GM12801 (cell line): ENCODE data around the gene RAB6B.

ENCODE experiments used
- CTCF ChIP-seq: IDR thresholded peaks from one replicate; pipeline ENCODE4 v1.5.1; 2011; ENCODE audit warnings: control low read depth; ENCODE audit not compliant: insufficient read length; ENCODE audit errors: extremely low read depth

The RAB6B gene

DNA sequence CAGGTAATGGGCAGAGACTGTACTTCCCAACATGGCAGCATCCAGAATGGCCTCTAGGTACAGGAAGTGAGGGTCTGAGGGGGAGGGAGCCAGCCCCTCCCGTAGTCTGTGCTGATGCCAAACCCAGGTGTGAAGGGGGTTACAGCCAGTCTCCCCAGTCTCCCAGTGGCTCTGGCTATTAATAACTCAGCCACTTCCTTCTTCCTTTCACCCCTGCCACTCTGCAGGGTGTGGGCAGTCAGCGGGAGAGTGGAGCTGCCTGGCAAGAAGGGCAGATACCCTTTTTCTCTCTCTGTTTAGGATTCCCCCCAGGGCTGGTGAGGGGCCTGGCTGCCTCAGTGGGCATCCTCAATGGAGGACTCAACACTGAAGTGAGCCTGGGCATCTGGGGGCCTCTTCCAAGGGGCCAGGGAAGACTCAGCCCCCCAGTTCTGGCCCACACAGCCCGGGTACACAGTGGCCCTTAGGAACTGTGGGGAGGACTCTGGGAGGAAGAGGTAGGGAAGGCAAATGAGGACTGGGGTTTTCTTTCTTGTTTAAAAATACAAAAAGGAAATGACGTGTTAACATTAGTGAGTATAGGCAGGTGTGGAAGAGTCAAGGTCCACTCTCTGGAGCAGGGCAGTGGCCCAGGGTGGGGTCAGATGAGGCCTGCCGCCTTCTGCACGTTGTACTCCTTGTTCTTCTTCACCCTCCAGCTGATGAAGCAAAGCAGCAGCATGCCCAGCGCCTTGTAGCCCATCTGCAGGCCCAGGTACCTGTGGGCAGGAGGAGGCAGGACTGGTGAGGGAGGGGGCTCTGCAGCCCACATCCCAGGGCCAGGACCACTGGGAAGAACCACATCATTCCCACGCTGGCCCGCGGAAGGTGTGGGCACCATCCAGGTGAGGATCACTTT, 38.6 kb upstream of the RAB6B start:
- TF ChIP-seq CTCF = no peak

DNA sequence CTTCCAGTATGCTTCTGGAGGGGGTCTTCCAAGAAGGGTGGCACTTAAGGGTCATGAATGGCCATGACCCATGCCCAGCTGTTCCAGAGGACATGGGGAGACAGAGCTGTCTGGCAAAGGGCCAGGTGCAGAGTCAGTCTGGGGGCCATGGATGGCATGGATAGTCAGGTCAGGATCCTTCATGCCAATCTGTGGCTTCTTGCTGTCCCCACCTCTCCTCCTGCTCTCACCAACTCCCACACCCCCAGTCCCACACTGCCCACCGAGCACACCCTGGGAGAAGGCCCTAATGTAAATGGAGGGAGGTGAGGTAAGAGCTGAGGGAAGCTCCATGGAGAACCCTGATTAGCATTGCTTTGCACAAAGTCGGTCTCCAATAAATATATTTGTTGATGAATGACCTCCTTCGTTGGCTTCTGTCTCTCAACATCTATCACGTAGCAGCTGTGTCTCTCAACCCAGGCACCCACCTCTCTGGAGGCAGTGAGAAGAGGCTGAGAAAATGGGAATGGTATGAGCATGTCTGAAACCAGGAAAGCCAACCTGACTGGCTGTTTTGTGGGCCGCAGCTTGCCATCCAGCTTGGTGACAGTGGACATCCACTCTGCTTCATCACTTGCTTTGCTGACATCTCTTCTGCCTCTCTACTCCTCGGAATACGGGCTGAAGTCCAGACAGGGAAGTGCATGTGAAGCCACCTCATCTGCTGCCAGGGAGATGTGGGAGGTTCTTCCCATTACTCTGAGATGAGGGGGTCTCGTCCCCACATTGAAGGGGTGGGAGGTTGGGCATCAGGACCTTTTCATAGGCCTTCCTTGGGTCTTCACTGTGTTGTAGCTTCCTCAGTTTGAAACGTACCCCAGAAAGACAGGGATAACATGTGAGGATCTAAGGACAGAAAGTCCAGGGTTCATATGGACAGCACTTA, 37.7 kb upstream of the RAB6B start:
- TF ChIP-seq CTCF = no peak

- no peak for TF ChIP-seq CTCF
These were observed 36.3 kb upstream of the RAB6B start for GRCh38 chr3:133932009-133932408.

GRCh38 chr3:133931084-133931483, 35.4 kb upstream of the RAB6B start:
- TF ChIP-seq CTCF = no peak

- TF ChIP-seq CTCF = no peak
These were observed 34.8 kb upstream of the RAB6B start for GRCh38 chr3:133930341-133930933.

DNA sequence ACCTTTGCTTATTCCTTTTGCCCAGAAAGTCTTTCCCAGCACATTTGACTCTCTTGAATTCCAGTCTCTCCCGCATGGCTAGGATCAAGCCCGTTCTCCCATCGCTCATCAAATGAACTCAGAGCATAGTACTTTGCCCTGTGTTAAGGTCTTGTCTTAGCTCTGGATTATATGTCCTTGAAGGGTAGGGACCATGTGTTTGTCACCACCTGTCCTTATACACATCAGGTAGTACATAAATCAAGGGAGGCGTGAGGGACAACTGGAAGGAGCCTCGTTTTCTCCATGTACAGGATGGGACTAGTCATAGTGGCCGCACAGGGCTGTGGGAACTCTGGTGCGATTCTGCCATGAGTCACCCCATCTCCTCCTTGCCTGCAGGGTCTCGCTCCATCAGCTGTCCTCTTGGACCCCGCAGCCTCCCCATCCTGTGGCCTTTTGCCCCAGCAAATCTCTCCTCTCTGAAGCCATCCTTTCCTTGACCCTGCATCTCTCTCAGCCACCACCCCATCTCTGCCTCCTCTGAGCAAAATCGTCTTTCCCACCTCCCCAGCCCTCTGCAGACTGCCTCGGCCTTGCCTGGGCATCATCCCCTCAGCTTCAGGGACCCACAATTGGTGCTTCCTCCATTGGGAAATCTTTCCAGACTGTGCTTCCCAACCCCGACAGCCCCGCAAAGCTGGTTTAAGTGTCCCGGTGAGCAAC, 33.4 kb upstream of the RAB6B start:
- TF ChIP-seq CTCF = no peak
